Activated CD8-positive, alpha-beta T cell treated with anti-CD3 and anti-CD28 coated beads for 36 hours (primary cell): ENCODE measurements around the gene ADO. TPM values are rescaled to one million over a fixed set of nuclear protein-coding genes. Genes with fewer than 3 reads are reported as not detected.

Experiments
- ATAC-seq: fragments of 200-7000 bp; cut with Tn5 transposase; one replicate; pipeline ENCODE4 v1.10.0; 2021; ENCODE audit warnings: mild to moderate bottlenecking, moderate library complexity
- CTCF ChIA-PET: fragments of 350-600 bp; sonication (Branson Sonifier 250); formaldehyde crosslinking; loops from one replicate; lab custom pipeline; 2021; ENCODE audit warnings: antibody characterized with exemption; lab: Charles Lee
- POLR2A ChIA-PET: fragments of 350-600 bp; sonication (Branson Sonifier 250); formaldehyde crosslinking; loops from one replicate; lab custom pipeline; 2021; ENCODE audit warnings: antibody characterized with exemption; lab: Charles Lee
- DNase-seq: peaks from one replicate; pipeline ENCODE4 v3.0.0-alpha.2; 2020
- H3K27ac Mint-ChIP-seq: one replicate; pipeline ENCODE4 v1.8.0; 2021; ENCODE audit warnings: mild to moderate bottlenecking, mixed read lengths
- H3K27me3 Mint-ChIP-seq: one replicate; pipeline ENCODE4 v1.8.0; 2021; ENCODE audit warnings: mixed read lengths
- H3K36me3 Mint-ChIP-seq: one replicate; pipeline ENCODE4 v1.8.0; 2021; ENCODE audit warnings: low read depth, mixed read lengths
- H3K4me1 Mint-ChIP-seq: one replicate; pipeline ENCODE4 v1.8.0; 2021; ENCODE audit warnings: low read depth, mixed read lengths
- H3K4me3 Mint-ChIP-seq: one replicate; pipeline ENCODE4 v1.8.0; 2021; ENCODE audit warnings: mild to moderate bottlenecking, moderate library complexity, mixed read lengths
- H3K9me3 Mint-ChIP-seq: one replicate; pipeline ENCODE4 v1.8.0; 2021; ENCODE audit warnings: mixed read lengths
- intact Hi-C: fragments of 100-400 bp; cut with micrococcal nuclease; formaldehyde crosslinking; loops from one replicate; pipeline ENCODE4 v1.10.0; 2022
- total RNA-seq, 2 experiments: library from RNA; stranded (reverse); gene quantifications; one replicate each; pipeline ENCODE4 v1.2.3, GENCODE V29; 2021
- TF ChIP-seq, protein P1 (sequence below): fragments of 200-600 bp; IDR thresholded peaks from one replicate; pipeline ENCODE4 v1.8.0; 2022; ENCODE audit warnings: antibody characterized with exemption, mild to moderate bottlenecking

Gene ADO
- total RNA-seq, result 10 to 100 TPM; 28.0 to 28.9 TPM

DNA sequence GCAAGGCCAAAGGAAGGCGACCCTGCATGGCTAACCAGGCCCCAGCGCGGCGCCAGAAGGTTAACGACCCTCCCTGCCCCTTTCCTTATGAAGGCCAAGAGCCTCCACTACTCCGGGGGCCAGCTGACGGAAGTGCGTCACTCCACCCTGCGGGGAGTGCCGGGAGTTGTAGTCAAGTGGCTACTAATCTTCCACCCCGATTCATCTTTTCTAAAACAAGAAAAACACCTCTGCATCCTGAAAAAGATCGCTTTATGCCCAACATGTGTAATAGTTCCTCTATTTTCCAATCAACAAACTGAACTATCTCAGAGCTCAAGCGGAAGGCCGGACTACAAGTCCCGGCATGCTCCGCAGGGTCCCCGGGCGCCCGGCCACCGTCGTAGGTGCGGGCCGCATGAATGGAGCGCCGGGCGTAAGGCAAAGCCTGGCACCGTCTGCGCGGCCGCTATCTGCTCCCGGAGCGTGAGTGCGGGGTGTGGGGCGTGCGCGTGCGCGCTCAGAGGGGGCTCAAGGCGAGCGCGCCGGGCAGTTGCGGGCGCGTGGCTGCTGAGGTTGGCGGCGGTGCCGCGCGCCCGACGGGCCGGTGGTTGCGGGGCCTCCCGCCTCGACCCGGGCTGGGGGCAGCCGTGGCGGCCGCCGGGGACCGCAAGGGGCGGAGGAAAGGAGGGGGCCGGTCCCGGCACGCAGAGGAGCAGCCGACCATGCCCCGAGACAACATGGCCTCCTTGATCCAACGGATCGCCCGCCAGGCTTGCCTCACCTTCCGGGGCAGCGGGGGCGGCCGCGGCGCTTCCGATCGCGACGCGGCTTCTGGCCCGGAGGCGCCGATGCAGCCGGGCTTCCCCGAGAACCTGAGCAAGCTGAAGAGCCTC is at the start of gene ADO:
Gene ADO, plus strand, starts transcription at position 365 of the 875 bp plus-strand sequence. Its CDS starts 340 bp downstream, at position 705.
- intact Hi-C loops, result no loop called here
- ATAC-seq (peak; percentile 85), DNase-seq (peak; percentile 87)
- Mint-ChIP-seq H3K4me1 (peaks cover 36% of the 10 kb centered on the region), H3K4me3 (peak within 1 kb of the TSS; percentile 84), H3K9me3 (no peaks in the 10 kb centered on the region), H3K36me3 (peaks cover 42% of the 10 kb centered on the region), H3K27me3 (no peaks in the 10 kb centered on the region), H3K27ac (peak within 1 kb of the TSS; percentile 99)
- CTCF ChIA-PET, result interaction anchor here (0.8 to 1.7 kb wide), 6 partner anchors 12 to 119 kb away, joined by 3 read pairs; partner anchors contain the start of gene EGR2
- POLR2A ChIA-PET, result interaction anchor here (0.7 to 2.7 kb wide), 10 partner anchors 10 to 167 kb away, joined by 3 to 29 read pairs (median 4); partner anchors contain the start of gene EGR2
- TF ChIP-seq, protein P1, sequence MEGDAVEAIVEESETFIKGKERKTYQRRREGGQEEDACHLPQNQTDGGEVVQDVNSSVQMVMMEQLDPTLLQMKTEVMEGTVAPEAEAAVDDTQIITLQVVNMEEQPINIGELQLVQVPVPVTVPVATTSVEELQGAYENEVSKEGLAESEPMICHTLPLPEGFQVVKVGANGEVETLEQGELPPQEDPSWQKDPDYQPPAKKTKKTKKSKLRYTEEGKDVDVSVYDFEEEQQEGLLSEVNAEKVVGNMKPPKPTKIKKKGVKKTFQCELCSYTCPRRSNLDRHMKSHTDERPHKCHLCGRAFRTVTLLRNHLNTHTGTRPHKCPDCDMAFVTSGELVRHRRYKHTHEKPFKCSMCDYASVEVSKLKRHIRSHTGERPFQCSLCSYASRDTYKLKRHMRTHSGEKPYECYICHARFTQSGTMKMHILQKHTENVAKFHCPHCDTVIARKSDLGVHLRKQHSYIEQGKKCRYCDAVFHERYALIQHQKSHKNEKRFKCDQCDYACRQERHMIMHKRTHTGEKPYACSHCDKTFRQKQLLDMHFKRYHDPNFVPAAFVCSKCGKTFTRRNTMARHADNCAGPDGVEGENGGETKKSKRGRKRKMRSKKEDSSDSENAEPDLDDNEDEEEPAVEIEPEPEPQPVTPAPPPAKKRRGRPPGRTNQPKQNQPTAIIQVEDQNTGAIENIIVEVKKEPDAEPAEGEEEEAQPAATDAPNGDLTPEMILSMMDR, result no peak

GRCh38 chr10:62754963-62755362 is 49.6 kb upstream of the ADO start:
- H3K27ac Mint-ChIP-seq, result peak overlapping the region; percentile 73
- ChIA-PET POLR2A (no interaction called here), CTCF (no interaction called here)
- H3K4me3 Mint-ChIP-seq, result no peak overlapping the region
- peaks cover 4% of the 10 kb centered on the region for H3K9me3 Mint-ChIP-seq
- no peaks in the 10 kb centered on the region for H3K36me3 Mint-ChIP-seq
- no peak for ATAC-seq
- DNase-seq, result no peak
- H3K4me1 Mint-ChIP-seq, result peaks cover 25% of the 10 kb centered on the region
- intact Hi-C loops, result no loop called here
- no peaks in the 10 kb centered on the region for H3K27me3 Mint-ChIP-seq
- TF ChIP-seq, protein P1, result no peak

DNA sequence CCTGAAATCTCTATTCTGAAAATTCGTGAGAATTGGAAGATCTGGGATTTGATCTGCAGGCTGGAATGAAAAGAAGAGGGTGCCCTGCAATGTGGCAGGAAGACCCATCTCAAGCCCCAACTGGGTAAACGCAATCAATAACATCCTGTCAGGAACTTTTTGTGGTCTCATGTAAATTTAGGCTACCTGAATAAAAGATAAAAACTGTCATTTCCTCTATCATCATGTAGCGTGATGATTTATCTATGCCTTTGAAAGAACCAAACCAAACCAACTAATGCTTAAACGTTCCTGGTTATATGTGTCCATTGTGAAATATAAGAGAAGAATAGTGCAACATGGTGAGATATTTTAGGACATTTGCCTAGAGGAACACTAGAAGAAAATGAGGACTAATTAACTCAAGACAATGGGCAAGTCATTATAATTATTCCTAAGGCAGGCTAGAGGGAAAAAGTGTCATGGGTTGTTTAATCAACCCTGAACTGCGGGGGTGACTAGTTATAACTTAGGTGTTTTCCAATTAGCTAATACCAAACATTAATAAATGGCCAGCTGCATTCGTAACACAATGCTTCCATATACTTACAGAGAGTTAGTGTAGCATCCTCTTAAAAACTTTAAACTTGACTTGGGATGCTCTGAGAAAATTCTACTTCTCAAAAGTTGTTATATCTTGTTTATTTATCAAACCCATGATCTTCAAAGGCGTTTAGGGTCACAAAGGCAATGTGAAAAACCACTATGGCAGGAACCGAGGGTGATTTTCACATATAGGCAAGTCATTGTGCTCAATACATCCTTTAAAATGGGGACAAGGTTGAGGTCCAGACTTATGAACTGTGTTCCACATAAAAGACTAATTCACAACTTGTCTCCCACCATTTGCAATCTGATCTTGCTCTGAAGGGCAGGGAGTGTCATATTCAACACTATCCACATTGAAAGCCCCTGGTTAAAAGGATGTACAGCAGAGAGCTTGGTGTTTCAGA is 48.6 kb upstream of the ADO start:
- Mint-ChIP-seq H3K27ac (peak overlapping the region; percentile 65), H3K4me1 (peaks cover 31% of the 10 kb centered on the region), H3K27me3 (no peaks in the 10 kb centered on the region), H3K4me3 (no peak overlapping the region), H3K9me3 (peaks cover 4% of the 10 kb centered on the region), H3K36me3 (no peaks in the 10 kb centered on the region)
- ChIA-PET POLR2A (no interaction called here), CTCF (no interaction called here)
- ATAC-seq (peak; percentile 61), DNase-seq (no peak)
- TF ChIP-seq, protein P1, result no peak
- intact Hi-C loops, result no loop called here

- no peak overlapping the region for H3K27ac Mint-ChIP-seq
- peaks cover 2% of the 10 kb centered on the region for H3K9me3 Mint-ChIP-seq
- H3K4me3 Mint-ChIP-seq, result no peak overlapping the region
- TF ChIP-seq, protein P1, result no peak
- no peaks in the 10 kb centered on the region for H3K27me3 Mint-ChIP-seq
- DNase-seq, result no peak
- peaks cover 36% of the 10 kb centered on the region for H3K4me1 Mint-ChIP-seq
- intact Hi-C loops, result no loop called here
- H3K36me3 Mint-ChIP-seq, result no peaks in the 10 kb centered on the region
- ChIA-PET POLR2A (interaction anchor here (1.3 to 2.6 kb wide), 4 partner anchors 9 to 256 kb away, joined by 3 to 7 read pairs (median 4); no protein-coding TSS in a partner anchor), CTCF (interaction anchor here (1.3 to 2.8 kb wide), 4 partner anchors 10 to 122 kb away, joined by 3 to 15 read pairs (median 8); no protein-coding TSS in a partner anchor)
- no peak for ATAC-seq
These were observed 44.8 kb upstream of the ADO start for GRCh38 chr10:62759599-62760175.
